ENCODE data around the gene FAHD1.

FAHD1 gene

GRCh38 chr16:1816396-1817275, 10.4 kb upstream of the FAHD1 start:
- no peak for TF ChIP-seq CTCF (IDR thresholded peaks at IDR 0.05)

- no peak for TF ChIP-seq CTCF (IDR thresholded peaks at IDR 0.05)
Observed at GRCh38 chr16:1817276-1817589, 9.8 kb upstream of the FAHD1 start.

- TF ChIP-seq CTCF (IDR thresholded peaks at IDR 0.05): no peak
Observed at GRCh38 chr16:1817716-1818115, 9.3 kb upstream of the FAHD1 start.

- no peak for TF ChIP-seq CTCF (IDR thresholded peaks at IDR 0.05)
Observed at GRCh38 chr16:1818204-1818872, 8.7 kb upstream of the FAHD1 start.

- TF ChIP-seq CTCF (IDR thresholded peaks at IDR 0.05): no peak
Observed at GRCh38 chr16:1818873-1819525, 8.0 kb upstream of the FAHD1 start.

GRCh38 chr16:1819611-1820010, 7.4 kb upstream of the FAHD1 start:
- no peak for TF ChIP-seq CTCF (IDR thresholded peaks at IDR 0.05)

- TF ChIP-seq CTCF (IDR thresholded peaks at IDR 0.05): no peak
Observed at GRCh38 chr16:1820096-1820945, 6.7 kb upstream of the FAHD1 start.

All from LNCAP (cell line).